ENCODE data around the gene PIP5K1B. TPM values are rescaled to one million over a fixed set of nuclear protein-coding genes. Genes with fewer than 3 reads are reported as not detected.

Gene PIP5K1B
- total and polyA plus RNA-seq, 10 of the 15 experiments (the other 5 are each of a cell fraction or from before 2014, with no cell fraction given) = 6.8 to 16.3 (median 10.6) TPM

DNA sequence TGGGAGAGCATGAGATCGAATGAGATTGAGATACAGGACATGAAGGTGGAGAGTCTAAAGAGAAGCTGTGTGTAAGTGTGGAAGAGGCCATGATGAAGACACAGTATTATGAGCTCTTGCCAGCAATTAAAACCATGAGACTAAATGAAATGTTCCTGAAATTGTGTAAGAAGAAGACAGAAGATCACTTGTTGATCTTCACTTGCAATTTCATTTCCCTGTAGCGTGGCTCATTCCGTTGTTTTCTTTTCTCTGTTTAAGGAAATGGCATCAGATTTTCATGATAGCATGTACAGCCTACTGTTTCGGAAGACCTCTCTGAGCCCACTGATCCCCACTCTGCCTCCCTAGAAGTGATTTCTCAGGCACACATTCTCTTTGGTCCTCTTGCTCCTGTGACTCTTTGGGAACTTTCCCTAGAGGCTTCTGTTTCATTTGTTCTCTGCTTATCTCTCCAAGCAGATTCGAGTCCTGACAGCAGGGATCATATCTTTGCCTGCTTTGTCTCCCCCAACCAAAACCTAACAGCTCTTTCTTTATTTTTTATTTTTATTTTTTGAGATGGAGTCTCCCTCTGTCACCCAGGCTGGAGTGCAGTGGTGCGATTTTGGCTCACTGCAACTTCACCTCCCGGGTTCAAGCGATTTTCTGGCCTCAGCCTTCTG is 16.8 kb downstream of the PIP5K1B start:
- no TSS peak for BruUV-seq (replicated peaks)
- TF ChIP-seq USF2 (IDR thresholded peaks at IDR 0.05; ENCODE audit: borderline replicate concordance, low read depth, low read length) = no peak
- no peak for TF ChIP-seq EGR1 (IDR thresholded peaks at IDR 0.05; ENCODE audit: borderline replicate concordance in 1 of 2, low read depth in 2 of 2, low read length in 2 of 2)
- TF ChIP-seq ZNF622 (IDR thresholded peaks at IDR 0.05) = no peak
- Histone ChIP-seq H3K4me3 (no peak overlapping the region), H4K20me1 (ENCODE audit: control insufficient read depth, insufficient read depth) (no peaks in the 10 kb centered on the region), H3K9me3 (replicated peaks; ENCODE audit: control insufficient read depth, insufficient read depth, low read length) (no peaks in the 10 kb centered on the region; the same call in 2 of the 3 replicates), H3K4me1 (ENCODE audit: control insufficient read depth, insufficient read depth, low read length) (no peaks in the 10 kb centered on the region), H3K4me2 (ENCODE audit: control insufficient read depth, insufficient read depth) (no peak overlapping the region), H3K79me2 (ENCODE audit: control insufficient read depth, insufficient read depth, low read length) (peaks cover 3% of the 10 kb centered on the region), H3K27me3 (replicated peaks in 1 of 2; ENCODE audit: control insufficient read depth in 2 of 2, insufficient read depth in 2 of 2, low read length in 1 of 2) (no peaks in the 10 kb centered on the region), H3K9ac (ENCODE audit: control insufficient read depth, insufficient read depth, low read length) (no peak overlapping the region), H3K27ac (ENCODE audit: control insufficient read depth, insufficient read depth) (no peak overlapping the region), H2AFZ (ENCODE audit: control insufficient read depth, low read depth, low read length) (no peak overlapping the region), H3K36me3 (ENCODE audit: control insufficient read depth in 2 of 2, insufficient read depth in 2 of 2, low read length in 1 of 2) (0 out of 4 replicates have a peak, but pooled peaks cover 0 to 2% of the 10 kb centered on the region in 2 experiments)
- ChIA-PET POLR2A (no interaction called here), RAD21 (ENCODE audit: unreplicated experiment) (interaction anchor here (1.4 kb wide), 1 partner anchor 43 kb away, joined by 3 read pairs; no protein-coding TSS in a partner anchor), SMC1A (ENCODE audit: uncharacterized antibody, unreplicated experiment) (no interaction called here), CTCF (interaction anchor here (1.0 to 1.3 kb wide), 2 partner anchors 12 to 132 kb away, joined by 3 to 4 read pairs; no protein-coding TSS in a partner anchor)
- FAIRE-seq = no peak
- in situ Hi-C loops (cut with MboI) (no loop called here), intact Hi-C loops (cut with micrococcal nuclease; ENCODE audit: unreplicated experiment) (no loop called here)
- 98% methylated on average over 8 of the region's 8 CpGs for WGBS (ENCODE audit: insufficient coverage, insufficient replicate concordance, low lambda C conversion rate, missing lambda C conversion rate)
- no peak for DNase-seq (ENCODE audit: low read depth, low spot score)
- no peak for ATAC-seq

DNA sequence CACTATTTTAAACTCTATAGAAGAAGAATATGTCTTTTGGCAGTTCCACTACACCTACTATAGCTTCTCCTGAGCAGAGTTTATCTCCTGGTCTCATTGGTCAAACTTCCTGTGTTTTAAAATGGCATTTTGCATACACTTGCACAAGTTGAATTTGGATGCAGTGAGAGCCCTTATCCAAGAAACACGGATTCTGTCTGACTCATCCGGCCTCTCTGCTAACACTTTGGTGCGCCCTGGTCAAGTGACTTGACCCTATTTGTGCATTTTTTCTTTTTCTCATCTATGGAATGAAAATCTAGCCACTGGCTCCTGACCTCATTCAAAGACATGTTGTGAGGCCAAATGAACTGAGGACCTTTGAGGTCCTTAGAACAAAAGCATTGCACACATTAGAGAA is 20.0 kb downstream of the PIP5K1B start:
- H2AFZ ChIP-seq (ENCODE audit: control insufficient read depth, low read depth, low read length) = no peak overlapping the region
- H3K27ac ChIP-seq (ENCODE audit: control insufficient read depth, insufficient read depth) = no peak overlapping the region
- no peak for DNase-seq (ENCODE audit: low read depth, low spot score)
- no peaks in the 10 kb centered on the region for H4K20me1 ChIP-seq (ENCODE audit: control insufficient read depth, insufficient read depth)
- ChIA-PET RAD21 (ENCODE audit: unreplicated experiment) (no interaction called here), SMC1A (ENCODE audit: uncharacterized antibody, unreplicated experiment) (no interaction called here), POLR2A (no interaction called here), CTCF (no interaction called here)
- intact Hi-C loops (cut with micrococcal nuclease; ENCODE audit: unreplicated experiment) = no loop called here
- no peak overlapping the region for H3K9ac ChIP-seq (ENCODE audit: control insufficient read depth, insufficient read depth, low read length)
- H3K9me3 ChIP-seq (replicated peaks; ENCODE audit: control insufficient read depth, insufficient read depth, low read length) = no peaks in the 10 kb centered on the region; the same call in 2 of the 3 replicates
- no peaks in the 10 kb centered on the region for H3K4me1 ChIP-seq (ENCODE audit: control insufficient read depth, insufficient read depth, low read length)
- FAIRE-seq = no peak
- no peaks in the 10 kb centered on the region for H3K27me3 ChIP-seq (replicated peaks in 1 of 2; ENCODE audit: control insufficient read depth in 2 of 2, insufficient read depth in 2 of 2, low read length in 1 of 2)
- no TSS peak for BruUV-seq (replicated peaks)
- no peak for ATAC-seq
- no peak overlapping the region for H3K4me2 ChIP-seq (ENCODE audit: control insufficient read depth, insufficient read depth)
- 77% methylated on average over 3 of the region's 3 CpGs for WGBS (ENCODE audit: insufficient coverage, insufficient replicate concordance, low lambda C conversion rate, missing lambda C conversion rate)
- H3K79me2 ChIP-seq (ENCODE audit: control insufficient read depth, insufficient read depth, low read length) = peaks cover 2% of the 10 kb centered on the region
- no peak overlapping the region for H3K4me3 ChIP-seq
- in situ Hi-C loops (cut with MboI) = no loop called here
- TF ChIP-seq CREM (IDR thresholded peaks at IDR 0.05; ENCODE audit: low read depth) (no peak), YY1 (IDR thresholded peaks at IDR 0.05; ENCODE audit: low read depth, low read length) (no peak)
- TF ChIP-seq, protein P1, sequence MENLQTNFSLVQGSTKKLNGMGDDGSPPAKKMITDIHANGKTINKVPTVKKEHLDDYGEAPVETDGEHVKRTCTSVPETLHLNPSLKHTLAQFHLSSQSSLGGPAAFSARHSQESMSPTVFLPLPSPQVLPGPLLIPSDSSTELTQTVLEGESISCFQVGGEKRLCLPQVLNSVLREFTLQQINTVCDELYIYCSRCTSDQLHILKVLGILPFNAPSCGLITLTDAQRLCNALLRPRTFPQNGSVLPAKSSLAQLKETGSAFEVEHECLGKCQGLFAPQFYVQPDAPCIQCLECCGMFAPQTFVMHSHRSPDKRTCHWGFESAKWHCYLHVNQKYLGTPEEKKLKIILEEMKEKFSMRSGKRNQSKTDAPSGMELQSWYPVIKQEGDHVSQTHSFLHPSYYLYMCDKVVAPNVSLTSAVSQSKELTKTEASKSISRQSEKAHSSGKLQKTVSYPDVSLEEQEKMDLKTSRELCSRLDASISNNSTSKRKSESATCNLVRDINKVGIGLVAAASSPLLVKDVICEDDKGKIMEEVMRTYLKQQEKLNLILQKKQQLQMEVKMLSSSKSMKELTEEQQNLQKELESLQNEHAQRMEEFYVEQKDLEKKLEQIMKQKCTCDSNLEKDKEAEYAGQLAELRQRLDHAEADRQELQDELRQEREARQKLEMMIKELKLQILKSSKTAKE (IDR thresholded peaks at IDR 0.05; ENCODE audit: low read depth, poor library complexity, severe bottlenecking) = no peak
- 0 out of 4 replicates have a peak, but pooled peaks cover 0 to 2% of the 10 kb centered on the region in 2 experiments for H3K36me3 ChIP-seq (ENCODE audit: control insufficient read depth in 2 of 2, insufficient read depth in 2 of 2, low read length in 1 of 2)
